ENCODE results near the gene SEMA6A.

SEMA6A gene

DNA sequence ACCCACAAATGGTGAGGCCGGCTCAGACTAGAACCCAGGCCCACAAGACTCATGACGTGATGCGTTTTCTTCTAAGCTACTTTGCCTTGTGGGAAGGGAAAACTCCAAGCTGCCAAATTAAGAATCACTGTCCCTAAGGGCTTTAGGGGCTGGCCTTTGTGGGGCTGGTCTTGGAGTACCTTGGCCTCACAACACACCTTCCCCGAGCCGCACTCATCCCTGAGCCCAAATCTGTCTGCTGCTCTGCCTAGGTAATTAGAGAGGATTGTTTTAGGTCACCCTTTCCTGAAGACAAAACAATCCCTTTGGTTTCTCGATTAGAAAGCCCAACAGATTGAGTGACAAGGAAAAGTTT lies 137.3 kb downstream of the SEMA6A start:
- TF ChIP-seq, protein P1, sequence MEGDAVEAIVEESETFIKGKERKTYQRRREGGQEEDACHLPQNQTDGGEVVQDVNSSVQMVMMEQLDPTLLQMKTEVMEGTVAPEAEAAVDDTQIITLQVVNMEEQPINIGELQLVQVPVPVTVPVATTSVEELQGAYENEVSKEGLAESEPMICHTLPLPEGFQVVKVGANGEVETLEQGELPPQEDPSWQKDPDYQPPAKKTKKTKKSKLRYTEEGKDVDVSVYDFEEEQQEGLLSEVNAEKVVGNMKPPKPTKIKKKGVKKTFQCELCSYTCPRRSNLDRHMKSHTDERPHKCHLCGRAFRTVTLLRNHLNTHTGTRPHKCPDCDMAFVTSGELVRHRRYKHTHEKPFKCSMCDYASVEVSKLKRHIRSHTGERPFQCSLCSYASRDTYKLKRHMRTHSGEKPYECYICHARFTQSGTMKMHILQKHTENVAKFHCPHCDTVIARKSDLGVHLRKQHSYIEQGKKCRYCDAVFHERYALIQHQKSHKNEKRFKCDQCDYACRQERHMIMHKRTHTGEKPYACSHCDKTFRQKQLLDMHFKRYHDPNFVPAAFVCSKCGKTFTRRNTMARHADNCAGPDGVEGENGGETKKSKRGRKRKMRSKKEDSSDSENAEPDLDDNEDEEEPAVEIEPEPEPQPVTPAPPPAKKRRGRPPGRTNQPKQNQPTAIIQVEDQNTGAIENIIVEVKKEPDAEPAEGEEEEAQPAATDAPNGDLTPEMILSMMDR (IDR thresholded peaks at IDR 0.05; ENCODE audit: low read depth, low read length): no peak
- DNase-seq (ENCODE audit: extremely low read depth, low read depth): no peak

DNA sequence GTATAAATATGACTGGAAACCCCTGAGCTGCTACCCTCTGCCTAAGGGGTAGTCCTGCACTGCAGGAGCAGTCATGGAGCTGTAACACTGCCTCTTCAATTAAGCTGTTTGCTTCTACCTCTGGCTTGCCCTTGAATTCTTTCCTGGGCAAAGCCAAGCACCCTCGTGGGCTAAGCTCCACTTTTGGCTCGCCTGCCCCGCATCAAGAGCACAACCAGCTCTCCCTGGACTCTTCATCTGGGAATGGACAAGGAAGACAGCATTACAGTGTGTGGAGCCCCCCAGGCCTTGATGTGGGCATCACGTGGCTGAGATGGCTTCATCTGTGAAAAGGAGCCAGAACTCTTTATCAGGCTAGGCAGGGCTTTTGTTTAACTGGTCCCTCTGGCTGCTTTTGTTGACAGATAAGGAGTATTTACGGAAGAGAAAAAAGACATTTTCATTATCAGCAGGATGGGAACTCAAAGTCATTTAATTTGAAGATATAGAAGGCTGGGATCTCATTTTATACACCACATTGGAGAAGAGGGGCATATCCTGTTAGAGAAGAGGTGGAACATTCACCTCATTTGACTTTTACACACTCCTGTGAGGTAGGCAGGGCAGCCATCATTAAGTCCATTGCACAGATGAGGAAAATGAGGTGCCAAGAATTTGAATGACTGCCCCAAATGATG lies 137.8 kb downstream of the SEMA6A start:
- TF ChIP-seq, protein P1 (IDR thresholded peaks at IDR 0.05; ENCODE audit: low read depth, low read length): no peak
- DNase-seq (ENCODE audit: extremely low read depth, low read depth): no peak

DNA sequence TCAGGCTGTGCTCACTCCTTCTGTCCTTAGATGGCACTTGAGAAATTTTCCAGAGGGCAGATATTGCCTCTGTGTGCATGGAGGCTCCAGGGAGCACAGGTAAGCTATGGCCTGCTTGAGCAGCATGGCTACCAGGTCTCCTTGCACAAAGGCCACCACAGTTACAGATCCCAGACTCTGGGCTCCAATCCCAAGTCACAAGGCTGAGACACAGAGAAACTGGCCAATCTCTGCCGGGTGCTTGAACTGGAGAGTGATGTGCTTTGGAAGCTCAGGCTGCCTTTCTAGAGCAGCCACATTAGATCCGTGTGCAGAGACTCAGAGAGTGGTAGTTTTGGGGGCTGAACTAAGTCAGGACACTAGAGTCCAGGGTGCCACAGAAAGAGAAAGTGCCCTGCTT lies 145.7 kb downstream of the SEMA6A start:
- no peak for DNase-seq (ENCODE audit: extremely low read depth, low read depth)
- TF ChIP-seq, protein P1 (IDR thresholded peaks at IDR 0.05; ENCODE audit: low read depth, low read length): no peak

DNA sequence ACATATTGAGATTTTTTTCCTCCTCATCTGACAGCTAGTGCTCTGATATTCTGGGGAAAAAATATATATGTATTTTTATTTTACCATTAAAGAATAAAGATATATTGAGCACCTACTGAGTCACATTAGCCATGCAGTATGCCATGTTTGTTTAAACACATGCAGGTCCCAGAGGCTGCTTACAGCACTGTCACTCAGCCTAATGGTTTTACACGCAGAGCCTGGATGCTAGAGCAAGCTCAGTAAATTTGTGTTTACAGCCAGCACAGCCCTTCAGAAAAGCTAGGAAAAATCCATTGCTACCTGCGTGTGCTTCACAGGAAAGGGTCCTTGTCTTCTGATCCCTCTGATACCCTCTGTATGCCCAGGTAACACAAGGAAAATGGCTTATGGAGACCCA lies 146.2 kb downstream of the SEMA6A start:
- no peak for DNase-seq (ENCODE audit: extremely low read depth, low read depth)
- TF ChIP-seq, protein P1 (IDR thresholded peaks at IDR 0.05; ENCODE audit: low read depth, low read length): no peak

DNA sequence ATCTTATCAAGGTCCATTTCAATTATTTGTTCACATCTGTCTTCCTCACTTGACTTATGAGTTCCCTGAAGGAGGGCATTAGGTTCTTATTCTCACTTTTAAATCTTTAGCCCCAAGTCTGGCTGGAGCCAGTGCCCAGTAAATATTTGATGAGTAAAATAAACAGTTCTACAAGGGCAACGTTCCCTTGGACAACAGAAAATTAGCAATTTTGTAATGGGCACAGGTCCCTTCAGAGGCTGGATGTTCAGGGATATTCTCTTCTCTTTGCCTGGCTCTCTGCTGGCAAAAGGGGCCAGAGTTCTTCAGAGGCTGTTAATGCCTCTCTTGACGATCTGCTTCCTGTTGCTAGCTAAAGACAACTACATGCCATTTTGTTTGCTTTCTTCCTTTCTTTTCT lies 149.7 kb downstream of the SEMA6A start:
- no peak for DNase-seq (ENCODE audit: extremely low read depth, low read depth)
- TF ChIP-seq, protein P1 (IDR thresholded peaks at IDR 0.05; ENCODE audit: low read depth, low read length): no peak

DNA sequence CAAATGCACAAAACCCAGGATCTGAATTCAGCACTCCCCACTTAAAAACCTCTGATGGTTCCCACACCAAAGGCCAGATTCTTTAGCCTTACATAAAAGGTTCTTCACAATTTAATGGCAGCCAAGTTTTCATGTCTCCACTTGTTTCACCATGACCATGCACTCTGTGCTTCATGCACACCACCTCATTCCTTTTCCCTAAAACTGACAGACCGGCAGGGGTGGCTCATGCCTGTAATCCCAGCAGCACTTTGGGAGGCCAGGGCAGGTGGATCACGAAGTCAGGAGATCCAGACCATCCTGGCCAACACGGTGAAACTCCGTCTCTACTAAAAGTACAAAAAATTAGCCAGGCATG lies 150.4 kb downstream of the SEMA6A start:
- no peak for DNase-seq (ENCODE audit: extremely low read depth, low read depth)
- TF ChIP-seq, protein P1 (IDR thresholded peaks at IDR 0.05; ENCODE audit: low read depth, low read length): no peak

DNA sequence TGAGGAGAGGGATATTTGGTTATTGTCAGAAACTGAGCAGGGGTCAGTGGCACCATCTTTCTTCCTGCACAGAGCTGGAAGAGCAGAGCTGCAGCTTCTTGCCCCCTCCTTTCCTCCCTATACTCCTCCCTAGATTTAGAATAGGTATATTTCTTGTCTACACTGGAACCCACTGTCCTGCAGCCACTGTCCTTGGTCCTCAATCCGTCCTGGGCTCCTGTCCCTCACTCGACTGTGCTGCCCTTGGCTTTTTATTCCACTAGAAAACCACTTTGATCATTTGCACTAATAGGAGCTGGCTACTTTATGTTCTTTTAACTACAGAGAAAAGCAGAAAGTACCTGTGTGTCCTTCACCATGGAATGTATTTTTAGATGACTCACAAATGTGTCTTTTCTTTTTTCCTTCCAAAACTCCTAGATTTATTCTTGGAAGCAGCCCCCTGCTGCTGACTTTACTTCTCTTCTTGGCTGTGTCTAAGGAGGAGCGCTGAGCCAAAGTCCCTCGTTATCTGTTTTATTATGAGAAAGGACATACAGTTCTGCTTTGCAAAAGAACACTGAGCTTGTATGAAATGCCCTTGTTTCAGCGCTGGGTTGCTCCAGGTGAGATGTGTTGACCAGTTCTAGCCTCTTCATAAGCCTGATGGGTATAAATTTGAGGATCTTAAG lies 150.9 kb downstream of the SEMA6A start:
- TF ChIP-seq, protein P1 (IDR thresholded peaks at IDR 0.05; ENCODE audit: low read depth, low read length): no peak
- DNase-seq (ENCODE audit: extremely low read depth, low read depth): no peak
